ENCODE measurements around the gene MED17.
A peak's percentile ranks its signal among the peaks of the same experiment; 100 is the strongest.
"Not testable (repeated sequence)": the region's sequence is repeated elsewhere in the genome, so short reads cannot be mapped to it uniquely, and the experiment has no call there.

The MED17 gene

DNA sequence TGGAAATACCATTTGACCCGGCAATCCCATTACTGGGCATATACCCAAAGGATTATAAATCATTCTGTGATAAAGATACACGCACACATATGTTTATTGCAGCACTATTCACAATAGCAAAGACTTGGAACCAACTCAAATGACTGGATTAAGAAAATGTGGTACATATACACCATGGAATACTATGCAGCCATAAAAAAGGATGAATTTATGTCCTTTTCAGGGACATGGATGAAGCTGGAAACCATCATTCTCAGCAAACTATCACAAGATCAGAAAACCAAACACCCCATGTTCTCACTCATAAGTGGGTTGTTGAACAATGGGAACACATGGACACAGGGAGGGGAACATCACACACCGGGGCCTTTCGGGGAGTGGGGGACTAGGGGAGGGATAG lies 25.0 kb upstream of the MED17 start:
- DNase-seq, result not testable (repeated sequence)

DNA sequence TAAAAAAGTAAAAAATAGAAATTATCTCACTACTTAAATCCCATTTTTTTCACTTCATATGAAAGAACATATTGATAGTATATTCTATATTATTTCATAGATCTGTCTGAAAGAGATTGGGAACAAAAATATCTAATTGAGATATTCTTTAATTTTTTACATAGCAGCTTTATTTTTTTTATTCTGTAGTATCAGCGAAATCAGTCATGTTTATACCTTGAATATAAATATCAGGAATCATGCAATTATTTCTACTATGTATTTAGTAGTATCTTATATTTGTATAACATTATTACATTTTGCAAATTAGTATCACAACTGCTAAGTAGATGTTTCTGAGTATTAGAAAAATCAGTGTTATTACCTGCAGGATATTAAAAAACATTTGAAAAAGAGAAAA lies 22.2 kb upstream of the MED17 start:
- no peak for DNase-seq

GRCh38 chr11:93765551-93765950 lies 18.5 kb upstream of the MED17 start:
- DNase-seq, result no peak

GRCh38 chr11:93766504-93766903 lies 17.6 kb upstream of the MED17 start:
- no peak for DNase-seq

DNA sequence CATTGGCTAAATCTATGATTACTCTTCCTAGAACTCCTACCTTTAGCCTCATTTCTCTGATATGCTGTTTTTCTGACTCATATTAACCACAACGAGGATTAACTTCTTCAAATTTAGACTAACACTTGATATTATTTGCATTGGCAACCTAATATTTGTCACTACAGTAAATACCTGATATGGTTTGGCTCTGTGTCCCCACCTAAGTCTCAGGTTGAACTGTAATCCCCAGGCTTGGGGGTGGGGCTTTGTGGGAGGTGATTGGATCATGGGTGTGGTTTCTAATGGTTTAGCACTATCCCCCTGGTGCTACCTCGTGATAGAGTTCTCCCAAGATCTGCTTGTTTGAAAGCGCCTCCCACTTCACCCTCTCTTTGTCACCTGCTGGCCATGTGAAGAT lies 17.1 kb upstream of the MED17 start:
- DNase-seq, result no peak

DNA sequence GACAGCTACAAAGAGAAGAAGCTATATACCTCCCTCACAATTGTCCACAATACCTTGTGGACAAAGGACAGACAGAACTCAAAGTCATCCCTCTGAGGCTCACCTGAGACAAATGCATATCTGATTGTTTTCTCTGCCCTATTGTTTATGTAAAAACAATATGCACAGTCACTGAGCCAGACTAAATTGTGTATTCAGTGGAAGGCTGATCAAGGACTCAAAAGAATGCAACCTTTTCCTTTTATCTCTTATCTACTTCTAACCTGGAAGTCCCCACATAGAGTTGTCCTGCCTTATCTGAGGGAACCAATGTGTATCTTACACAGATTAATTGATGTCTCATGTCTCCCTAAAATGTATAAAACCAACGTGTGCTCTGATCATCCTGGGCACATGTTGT lies 13.9 kb upstream of the MED17 start:
- no peak for DNase-seq

DNA sequence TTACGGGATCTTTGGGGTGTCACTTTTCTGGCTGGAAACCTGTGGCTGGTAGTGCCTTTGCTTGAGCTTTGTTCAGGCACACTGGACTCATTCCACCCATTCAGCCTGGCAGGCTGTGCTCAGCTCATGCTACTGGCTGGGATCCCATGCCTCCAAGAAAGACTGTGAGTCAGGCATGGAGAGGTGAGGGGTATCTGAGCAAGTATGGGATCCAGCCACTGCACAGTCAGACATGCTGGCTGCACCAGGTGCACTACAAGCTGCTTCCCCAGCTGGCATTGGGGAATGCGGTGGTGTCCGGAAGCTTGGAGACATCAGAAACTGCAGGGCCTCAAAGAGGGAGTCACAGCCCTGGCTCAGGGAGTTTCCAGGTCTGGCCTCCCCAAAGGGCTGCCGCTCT lies 12.0 kb upstream of the MED17 start:
- DNase-seq, result no peak

GRCh38 chr11:93773045-93773477 lies 11.0 kb upstream of the MED17 start:
- DNase-seq, result no peak

DNA sequence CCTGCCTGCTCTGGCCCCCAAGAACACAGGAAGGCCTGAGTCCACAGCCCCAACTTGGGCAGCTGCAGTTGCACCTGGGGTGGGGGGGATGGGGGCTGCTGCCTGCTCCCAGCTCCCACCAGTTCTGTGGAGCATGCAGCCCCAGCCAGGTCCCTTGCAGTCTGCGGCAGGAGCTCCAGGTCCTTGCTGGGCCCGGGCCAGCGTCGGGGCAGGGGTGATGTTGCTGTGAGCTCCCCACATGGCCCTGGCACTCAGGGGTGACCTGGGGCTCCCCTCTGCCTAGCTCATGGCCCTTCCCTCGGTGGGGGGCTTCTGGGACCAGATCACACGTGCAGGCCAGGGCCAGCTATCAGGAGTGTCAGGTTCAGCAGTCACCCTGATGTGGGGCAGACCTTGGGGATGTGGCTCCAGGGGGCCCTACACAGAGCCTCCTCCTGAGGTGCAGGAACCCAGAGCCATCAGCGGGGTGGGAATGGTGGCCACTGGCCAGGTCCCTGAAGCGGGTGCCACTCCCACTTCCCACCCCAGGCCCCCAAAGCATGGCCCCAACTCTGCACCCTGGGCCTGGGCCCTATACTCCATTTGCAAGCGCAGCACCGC lies 10.4 kb upstream of the MED17 start:
- no peak for DNase-seq

DNA sequence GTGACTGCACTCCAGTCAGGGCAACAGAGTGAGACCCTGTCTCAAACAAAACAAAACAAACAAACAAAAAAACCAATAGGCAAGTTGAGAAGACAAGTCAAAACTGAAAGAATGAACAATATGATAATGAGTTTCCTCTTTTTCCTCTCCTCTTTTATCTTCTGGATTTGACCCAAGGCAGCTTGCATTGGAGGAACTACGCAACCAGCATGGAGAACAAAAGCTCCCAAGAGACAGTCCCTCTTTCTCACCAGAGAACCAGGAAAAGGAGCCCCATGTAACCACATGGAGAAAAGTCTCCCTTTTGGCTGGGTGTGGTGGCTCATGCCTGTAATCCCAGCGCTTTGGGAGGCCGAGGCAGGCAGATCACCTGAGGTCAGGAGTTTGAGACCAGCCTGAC lies 9.5 kb upstream of the MED17 start:
- DNase-seq, result not testable (repeated sequence)

DNA sequence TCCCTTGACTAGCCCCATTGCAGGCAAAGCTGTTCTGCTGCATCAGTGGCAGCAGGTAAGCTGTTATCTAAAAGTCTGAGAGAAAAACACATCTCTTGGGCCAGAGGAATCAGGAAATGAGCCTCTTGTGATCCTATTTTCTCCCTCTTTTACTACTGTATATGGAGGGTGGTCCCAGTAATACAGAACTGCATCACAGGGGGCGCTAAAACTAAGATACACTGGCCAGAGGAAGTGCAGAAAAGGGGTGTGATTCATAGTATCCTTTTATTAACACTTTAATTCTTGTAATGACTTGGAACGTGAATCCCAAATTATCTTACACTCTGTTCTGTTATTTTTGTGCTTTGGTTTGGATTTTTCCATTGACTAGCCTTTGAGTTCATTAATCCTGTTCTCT lies 8.8 kb upstream of the MED17 start:
- DNase-seq, result peak; percentile 68

DNA sequence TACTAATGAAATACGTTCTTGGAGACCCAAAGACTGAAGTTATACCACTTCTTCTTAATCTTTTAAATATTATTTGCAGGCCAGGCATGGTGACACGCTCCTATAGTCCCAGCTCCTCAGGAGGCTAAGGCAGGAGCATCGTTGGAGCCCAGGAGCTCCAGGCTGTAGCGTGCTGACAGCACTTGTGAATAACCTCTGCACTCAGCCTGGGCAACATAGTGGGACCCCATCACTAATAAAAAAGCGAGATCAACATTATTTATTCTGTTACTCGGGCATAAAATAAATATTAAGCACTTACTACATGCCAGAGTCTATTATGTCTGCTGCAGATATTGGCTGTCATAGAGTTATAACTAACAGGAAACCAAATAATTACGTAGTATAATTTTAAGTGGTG lies 720 bp upstream of the MED17 start:
- no peak for DNase-seq

DNA sequence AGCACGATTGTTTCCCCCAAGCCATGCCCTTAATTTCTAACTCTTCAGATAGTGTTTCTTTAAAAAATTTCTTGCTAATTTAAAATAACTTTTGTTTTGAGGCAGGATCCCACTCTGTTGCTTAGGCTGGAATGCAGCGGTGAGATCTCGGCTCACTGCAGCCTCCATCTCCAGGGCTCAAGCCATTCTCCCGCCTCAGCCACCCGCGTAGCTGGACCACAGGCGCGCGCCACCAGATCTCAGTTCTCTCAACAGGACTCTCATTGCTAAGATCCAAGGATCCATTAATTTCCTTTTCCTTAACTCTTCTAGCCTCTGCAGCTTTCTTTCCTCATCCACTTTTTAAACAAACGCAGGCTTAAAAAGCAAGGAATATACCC lies 327 bp upstream of the MED17 start:
- DNase-seq, result no peak

GRCh38 chr11:93784935-93785360 lies 866 bp downstream of the MED17 start:
- peak; percentile 19 for DNase-seq

DNA sequence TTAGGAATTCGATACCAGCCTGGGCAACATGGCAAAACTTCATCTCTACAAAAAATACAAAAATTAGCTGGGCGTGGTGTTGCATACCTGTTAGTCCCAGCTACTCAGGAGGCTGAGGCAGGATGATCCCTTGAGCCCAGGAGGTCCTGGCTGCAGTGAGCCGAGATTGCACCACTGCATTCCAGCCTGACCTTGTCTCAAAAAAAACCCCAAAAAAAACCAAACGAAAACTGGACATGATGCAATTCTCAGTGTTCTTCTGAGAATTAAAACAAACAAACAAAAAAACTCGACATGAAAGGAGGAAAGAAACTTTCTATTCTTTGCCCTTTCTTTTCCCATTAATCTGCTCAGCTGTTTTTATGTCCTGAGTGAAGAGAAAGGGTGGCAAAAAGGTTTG lies 7.4 kb downstream of the MED17 start:
- DNase-seq, result no peak

DNA sequence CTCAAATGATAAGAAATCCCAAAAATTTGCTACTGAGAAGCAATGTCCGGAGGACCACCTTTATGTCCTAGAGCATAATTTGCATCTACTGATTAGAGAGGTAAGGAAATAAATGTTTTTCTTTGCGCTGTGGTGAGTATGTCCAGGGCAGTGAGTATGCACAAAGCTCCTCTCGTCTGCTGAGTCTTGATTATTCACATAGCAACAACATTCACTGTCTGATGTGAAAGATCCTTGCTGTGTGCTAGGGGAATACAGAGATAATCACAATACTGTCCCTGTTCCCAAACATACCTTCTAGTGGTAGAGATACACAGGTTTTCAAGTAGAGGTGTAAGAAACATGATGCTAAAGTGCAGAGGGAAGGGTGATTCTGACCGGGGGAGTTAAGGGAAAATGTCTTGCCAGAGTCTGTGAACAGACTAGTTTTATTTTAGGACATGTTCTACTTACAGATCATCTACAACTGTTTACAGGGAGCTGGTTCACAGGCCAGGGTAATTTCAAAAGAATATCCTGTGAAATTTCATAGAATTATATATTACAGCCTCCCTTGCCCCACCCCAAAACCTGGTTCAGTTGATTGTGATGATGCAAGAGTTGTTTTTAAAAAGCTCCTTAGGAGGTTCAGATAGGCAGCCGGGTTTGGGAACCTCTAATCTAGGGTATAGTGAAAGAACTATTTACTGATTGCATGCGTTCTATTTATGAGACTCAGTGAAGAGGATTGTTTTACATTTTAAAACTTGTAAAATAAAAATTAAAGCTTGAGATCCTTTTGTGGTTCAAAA lies 12.6 kb downstream of the MED17 start:
- DNase-seq, result peak; percentile 15

DNA sequence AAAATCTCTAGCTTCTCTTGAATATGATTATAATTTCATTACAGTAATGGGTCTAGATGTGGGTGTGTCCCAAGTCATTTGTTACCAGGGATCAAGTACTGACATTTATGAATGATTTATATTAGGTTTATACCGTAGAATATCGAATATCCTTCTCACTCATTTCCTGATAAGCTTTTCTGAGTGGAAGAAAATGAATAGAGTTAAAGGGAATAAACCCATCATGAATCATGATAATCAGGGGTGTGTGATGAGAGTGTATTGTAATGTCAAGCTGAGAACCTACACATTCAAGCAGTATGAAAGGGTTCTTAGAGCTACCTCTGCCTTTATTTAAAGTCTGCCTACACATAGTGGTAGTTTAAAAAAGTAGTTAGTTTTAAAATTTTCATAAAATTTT lies 17.3 kb downstream of the MED17 start:
- no peak for DNase-seq

DNA sequence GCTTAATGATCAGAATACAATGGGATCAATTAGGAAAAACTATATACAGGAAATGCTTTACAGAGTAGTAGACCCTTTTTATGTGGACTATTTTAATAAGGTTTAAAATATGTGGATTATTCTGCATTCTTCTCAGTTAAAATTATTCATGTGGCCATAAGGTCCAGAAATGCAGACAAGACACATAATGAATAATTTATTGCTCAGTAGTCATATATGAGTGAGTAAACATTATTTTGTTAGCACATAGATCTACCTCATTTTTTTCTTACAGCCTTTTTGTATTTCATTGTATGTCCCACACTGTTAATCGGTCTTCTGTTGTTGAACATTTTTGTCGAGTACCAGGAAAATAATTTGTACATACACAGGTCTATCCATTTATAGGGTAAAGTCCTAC lies 20.8 kb downstream of the MED17 start:
- no peak for DNase-seq

DNA sequence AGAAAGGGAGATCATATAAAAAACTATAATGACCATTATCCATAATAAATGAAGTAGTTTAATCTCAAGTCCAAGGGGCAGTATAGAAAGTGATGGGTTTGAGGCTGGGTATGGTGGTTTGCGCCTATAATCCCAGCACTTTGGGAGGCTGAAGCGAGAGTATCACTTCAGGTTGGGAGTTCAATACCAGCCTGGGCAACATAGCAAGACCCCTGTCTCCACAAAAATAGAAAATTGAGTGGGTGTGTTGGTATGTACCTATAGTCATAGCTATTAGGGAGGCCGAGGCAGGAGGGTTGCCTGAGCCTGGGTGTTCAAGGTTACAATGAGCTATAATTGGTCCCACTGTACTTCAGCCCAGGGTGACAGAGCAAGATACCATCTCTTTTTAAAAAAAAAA lies 23.9 kb downstream of the MED17 start:
- no peak for DNase-seq

DNA sequence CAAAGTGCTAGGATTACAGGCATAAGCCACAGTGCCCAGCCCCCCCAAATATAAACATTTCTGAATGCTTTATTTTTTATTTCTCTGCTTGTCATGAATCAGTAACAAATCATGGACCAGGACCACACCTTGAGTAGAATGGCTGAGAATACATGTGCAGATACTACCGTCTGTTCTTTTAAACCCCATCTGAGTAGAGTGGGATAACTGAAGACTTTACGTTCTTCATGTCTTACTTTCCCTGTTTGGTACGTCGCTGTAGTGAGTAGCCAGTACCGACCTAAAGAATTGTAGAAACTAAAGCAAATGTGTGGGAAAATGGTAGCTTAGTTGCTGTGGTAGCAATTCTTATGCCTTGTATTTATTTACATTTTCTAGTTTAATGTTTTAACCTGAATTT lies 29.9 kb downstream of the MED17 start:
- DNase-seq, result no peak

- no peak for DNase-seq
These were observed 31.0 kb downstream of the MED17 start for GRCh38 chr11:93814966-93815633.

DNA sequence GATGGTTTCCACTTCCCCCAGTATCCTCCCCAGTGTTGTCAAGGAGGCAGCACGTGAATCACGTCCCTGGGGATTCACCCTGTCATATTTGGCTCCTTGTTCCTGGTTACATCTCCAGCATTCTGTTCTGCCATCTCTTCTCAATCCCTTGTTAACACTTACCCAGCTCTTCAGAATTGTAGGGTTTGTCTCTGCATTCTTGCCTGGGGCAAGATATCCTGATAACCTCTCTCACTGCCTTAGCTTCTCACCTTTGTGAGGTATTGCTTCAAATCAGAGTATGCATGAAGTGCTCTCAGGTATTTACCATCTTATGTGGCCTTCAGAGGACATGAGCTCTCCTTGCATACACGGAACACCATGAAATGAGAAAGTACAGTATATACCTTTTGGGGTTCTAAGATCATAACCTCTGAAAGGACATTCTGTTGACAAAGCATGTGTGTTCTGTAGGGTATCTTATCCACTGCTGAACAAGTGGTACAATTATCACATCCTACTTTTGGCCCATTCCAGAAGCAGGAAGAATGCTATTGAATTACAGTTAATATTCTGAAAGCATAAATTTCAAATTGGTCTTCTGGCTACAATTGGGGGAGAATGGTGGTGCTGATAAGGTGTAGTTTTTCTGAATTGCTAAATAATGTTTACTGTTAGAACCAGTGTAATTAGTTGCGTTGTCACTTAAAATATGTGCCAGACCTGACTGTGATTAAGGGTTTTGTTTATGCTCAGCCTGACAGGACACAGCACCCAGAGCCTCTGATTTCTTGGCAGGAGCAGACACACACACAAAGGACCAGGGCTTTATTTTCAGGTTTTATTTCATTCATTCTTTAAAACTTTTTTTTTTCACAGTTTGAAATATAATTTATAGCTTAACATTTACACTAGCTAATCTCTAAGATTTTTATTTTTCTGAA lies 33.6 kb downstream of the MED17 start:
- DNase-seq, result no peak

All from hematopoietic multipotent progenitor cell treated with erythropoietin and hydrocortisone succinate and interleukin-3 and kit ligand, for 6 days (in vitro differentiated cells).